OCI-LY1 (cell line): ENCODE results near the gene LDLRAD4.

Experiments used
- H2AFZ ChIP-seq: fragments of 200-600 bp; sonication (generic), shearing (Covaris generic); 2 replicates; pipeline ENCODE4 v1.6.0; 2014; ENCODE audit warnings: antibody characterized with exemption, mild to moderate bottlenecking, low read length
- H3F3A ChIP-seq: fragments of 200-600 bp; sonication (generic), shearing (Covaris generic); 2 replicates; pipeline ENCODE4 v1.6.0; 2014; ENCODE audit warnings: mild to moderate bottlenecking, antibody characterized with exemption, low read length, moderate library complexity; ENCODE audit not compliant: insufficient read depth
- H3K27ac ChIP-seq: fragments of 200-600 bp; sonication (generic); 2 replicates; pipeline ENCODE4 v1.5.1; 2014; ENCODE audit warnings: low read length, mixed run types, mild to moderate bottlenecking, low read depth; ENCODE audit not compliant: poor library complexity, severe bottlenecking
- H3K27me3 ChIP-seq: fragments of 200-600 bp; sonication (generic); 2 replicates; pipeline ENCODE4 v1.6.0; 2014; ENCODE audit warnings: antibody characterized with exemption, mild to moderate bottlenecking, low read length, moderate library complexity; ENCODE audit not compliant: insufficient read depth
- H3K36me3 ChIP-seq: fragments of 200-600 bp; sonication (generic); 2 replicates; pipeline ENCODE4 v1.6.1; 2014; ENCODE audit warnings: mild to moderate bottlenecking, antibody characterized with exemption, low read length, moderate library complexity, mixed read lengths; ENCODE audit not compliant: insufficient read depth
- H3K4me1 ChIP-seq: fragments of 200-600 bp; sonication (generic); 2 replicates; pipeline ENCODE4 v1.5.1; 2014; ENCODE audit warnings: mild to moderate bottlenecking, low read length, moderate library complexity; ENCODE audit not compliant: insufficient read depth, severe bottlenecking
- H3K4me2 ChIP-seq: fragments of 200-600 bp; sonication (generic), shearing (Covaris generic); 2 replicates; pipeline ENCODE4 v1.6.1; 2014; ENCODE audit warnings: low read length
- H3K4me3 ChIP-seq: fragments of 200-600 bp; sonication (generic); 2 replicates; pipeline ENCODE4 v1.5.1; 2014; ENCODE audit warnings: low read length, low read depth, mild to moderate bottlenecking, mixed read lengths; ENCODE audit not compliant: poor library complexity, severe bottlenecking
- H3K79me2 ChIP-seq: fragments of 200-600 bp; shearing (Covaris generic); 2 replicates; pipeline ENCODE4 v1.6.1; 2016; ENCODE audit warnings: mixed run types, low read length, mixed read lengths; ENCODE audit not compliant: insufficient read depth
- H3K9ac ChIP-seq: fragments of 200-600 bp; sonication (generic), shearing (Covaris generic); 2 replicates; pipeline ENCODE4 v1.6.1; 2014; ENCODE audit warnings: mild to moderate bottlenecking, low read length, mixed read lengths
- H3K9me2 ChIP-seq: fragments of 200-600 bp; sonication (generic), shearing (Covaris generic); 2 replicates; pipeline ENCODE4 v1.6.1; 2014; ENCODE audit warnings: low read depth, mild to moderate bottlenecking, low read length, mixed read lengths
- H3K9me3 ChIP-seq: fragments of 200-600 bp; shearing (Covaris generic); 2 replicates; pipeline ENCODE4 v1.6.1; 2014; ENCODE audit warnings: low read length, mixed read lengths
- H4K20me1 ChIP-seq: fragments of 200-600 bp; sonication (generic), shearing (Covaris generic); 2 replicates; pipeline ENCODE4 v1.6.0; 2016; ENCODE audit warnings: mild to moderate bottlenecking, low read length; ENCODE audit not compliant: insufficient read depth
- CTCF ChIP-seq: fragments of 200-600 bp; sonication (generic), shearing (Covaris generic); IDR thresholded peaks from 2 replicates; pipeline ENCODE4 v1.5.1; 2017; ENCODE audit warnings: mild to moderate bottlenecking, antibody characterized with exemption, low read length, moderate library complexity, mixed read lengths
- EZH2 ChIP-seq: fragments of 200-600 bp; sonication (generic), shearing (Covaris generic); IDR thresholded peaks from 2 replicates; pipeline ENCODE4 v1.8.0; 2017; ENCODE audit warnings: borderline replicate concordance, mixed run types, mild to moderate bottlenecking, antibody characterized with exemption, low read length, moderate library complexity, mixed read lengths

LDLRAD4 gene

GRCh38 chr18:13680612-13681011 is 462.1 kb downstream of the LDLRAD4 start:
- H4K20me1 ChIP-seq = no peaks in the 10 kb centered on the region
- 0 out of 2 replicates have a peak, but pooled peaks cover 3% of the 10 kb centered on the region for H3F3A ChIP-seq
- H3K9me2 ChIP-seq = no peaks in the 10 kb centered on the region
- no peak overlapping the region for H3K4me2 ChIP-seq
- peaks cover 11% of the 10 kb centered on the region; the same call in 1 of the 2 replicates for H3K36me3 ChIP-seq
- H3K27ac ChIP-seq = no peak overlapping the region
- H3K9ac ChIP-seq = no peak overlapping the region
- no peaks in the 10 kb centered on the region for H3K4me1 ChIP-seq
- H3K79me2 ChIP-seq = peaks cover 37% of the 10 kb centered on the region
- no peaks in the 10 kb centered on the region for H3K9me3 ChIP-seq
- H3K4me3 ChIP-seq = no peak overlapping the region
- no peak for TF ChIP-seq EZH2
- TF ChIP-seq CTCF = peak; percentile 98
- H2AFZ ChIP-seq = no peak overlapping the region
- no peaks in the 10 kb centered on the region for H3K27me3 ChIP-seq

- no peaks in the 10 kb centered on the region for H3K9me2 ChIP-seq
- no peaks in the 10 kb centered on the region for H3K9me3 ChIP-seq
- no peaks in the 10 kb centered on the region for H4K20me1 ChIP-seq
- no peak for TF ChIP-seq CTCF
- TF ChIP-seq EZH2 = no peak
- peaks cover 48% of the 10 kb centered on the region for H3K79me2 ChIP-seq
- H3F3A ChIP-seq = 0 out of 2 replicates have a peak, but pooled peaks cover 3% of the 10 kb centered on the region
- H3K27me3 ChIP-seq = no peaks in the 10 kb centered on the region
- H3K4me3 ChIP-seq = no peak overlapping the region
- no peak overlapping the region for H3K9ac ChIP-seq
- H3K27ac ChIP-seq = no peak overlapping the region
- H3K4me1 ChIP-seq = no peaks in the 10 kb centered on the region
- H3K36me3 ChIP-seq = peaks cover 11% of the 10 kb centered on the region; the same call in 1 of the 2 replicates
- H3K4me2 ChIP-seq = no peak overlapping the region
- no peak overlapping the region for H2AFZ ChIP-seq
Measured at GRCh38 chr18:13681701-13682100, 463.1 kb downstream of the LDLRAD4 start.

GRCh38 chr18:13684546-13684945 is 466.0 kb downstream of the LDLRAD4 start:
- H3K27me3 ChIP-seq = no peaks in the 10 kb centered on the region
- H3K36me3 ChIP-seq = peaks cover 35% of the 10 kb centered on the region
- no peaks in the 10 kb centered on the region for H4K20me1 ChIP-seq
- no peak overlapping the region for H2AFZ ChIP-seq
- H3K9me2 ChIP-seq = no peaks in the 10 kb centered on the region
- peaks cover 12% of the 10 kb centered on the region; the same call in 1 of the 2 replicates for H3K9me3 ChIP-seq
- no peak overlapping the region for H3K27ac ChIP-seq
- TF ChIP-seq EZH2 (no peak), CTCF (no peak)
- H3K79me2 ChIP-seq = peaks cover 61% of the 10 kb centered on the region
- H3F3A ChIP-seq = no peaks in the 10 kb centered on the region
- H3K9ac ChIP-seq = no peak overlapping the region
- no peaks in the 10 kb centered on the region for H3K4me1 ChIP-seq
- H3K4me2 ChIP-seq = no peak overlapping the region
- H3K4me3 ChIP-seq = no peak overlapping the region
